HG03521 (cell line): Measurements from ENCODE around the gene ASNSD1.
"Not testable (repeated sequence)": the region's sequence is repeated elsewhere in the genome, so short reads cannot be mapped to it uniquely, and the experiment has no call there.

Source experiments
- ATAC-seq: cut with Tn5 transposase; IDR thresholded peaks from one replicate; pipeline ENCODE4 v1.9.1; 2021; ENCODE audit warnings: mild to moderate bottlenecking, moderate library complexity; ENCODE audit not compliant: unreplicated experiment

Gene ASNSD1

DNA sequence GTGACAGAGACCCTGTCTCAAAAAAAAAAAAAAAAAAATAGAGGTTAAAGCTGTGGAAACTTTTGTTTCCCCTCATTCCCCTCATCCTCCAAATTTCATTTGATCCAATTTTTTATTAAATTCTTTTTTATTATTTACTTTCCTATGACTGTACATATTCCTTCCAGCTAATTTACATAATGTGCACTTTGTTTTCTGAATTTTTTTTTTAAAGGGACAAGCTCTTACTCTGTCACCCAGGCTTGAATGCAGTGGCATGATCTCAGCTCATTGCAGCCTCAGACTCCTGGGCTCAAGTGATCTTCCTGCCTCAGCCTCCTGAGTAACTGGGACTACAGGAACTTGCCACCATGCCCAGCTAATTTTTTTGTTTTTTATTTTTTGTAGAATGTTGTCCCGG is 23.6 kb downstream of the ASNSD1 start:
- ATAC-seq = no peak

DNA sequence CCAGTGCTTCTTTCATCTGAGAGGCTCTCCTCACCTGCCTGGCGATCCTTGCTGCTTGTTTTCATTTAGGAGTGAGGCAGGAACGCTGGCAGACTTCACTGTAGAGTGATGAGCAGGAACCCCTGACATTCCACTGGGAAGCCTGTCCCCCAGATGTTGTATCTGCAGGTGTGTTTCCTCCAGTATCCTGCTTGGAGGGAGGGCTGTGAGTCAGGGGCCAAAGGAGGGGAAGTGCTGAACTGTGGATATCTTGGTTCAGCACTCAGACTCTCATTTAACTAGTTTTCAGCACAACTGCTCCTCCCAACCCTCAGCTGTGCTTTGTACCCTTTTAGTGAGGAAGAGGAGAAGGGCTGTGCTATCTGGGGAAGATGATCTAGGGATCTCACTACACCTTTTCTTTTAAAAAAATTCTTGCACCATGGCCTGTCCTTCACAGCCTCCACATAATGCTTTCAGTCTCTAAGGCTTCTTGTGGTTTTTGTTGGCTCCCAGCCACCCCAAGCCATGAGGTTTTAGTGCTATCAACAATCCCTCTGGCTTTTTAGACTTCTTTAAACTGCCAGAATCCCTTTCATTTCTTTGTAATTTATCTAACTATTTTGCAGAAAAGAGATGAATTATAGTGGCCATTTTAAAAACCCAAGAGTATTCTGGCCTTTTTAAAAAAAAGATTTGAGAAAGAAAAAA is 24.4 kb downstream of the ASNSD1 start:
- ATAC-seq = no peak

DNA sequence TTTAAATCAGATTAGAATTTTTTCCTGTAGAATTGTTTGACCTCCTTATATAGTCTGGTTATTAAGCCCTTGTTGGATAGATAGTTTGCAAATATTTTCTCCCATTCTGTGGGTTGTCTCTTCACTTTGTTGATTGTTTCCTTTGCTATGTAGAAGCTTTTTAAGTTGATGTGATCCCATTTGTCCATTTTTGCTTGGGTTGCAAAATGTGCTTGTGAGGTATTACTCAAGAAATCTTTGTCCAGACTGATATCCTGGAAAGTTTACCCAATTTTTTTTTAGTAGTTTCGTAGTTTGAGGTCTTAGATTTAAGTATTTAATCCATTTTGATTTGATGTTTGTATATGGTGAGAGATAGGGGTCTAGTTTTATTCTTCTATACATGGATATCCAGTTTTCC is 26.5 kb downstream of the ASNSD1 start:
- ATAC-seq = not testable (repeated sequence)

DNA sequence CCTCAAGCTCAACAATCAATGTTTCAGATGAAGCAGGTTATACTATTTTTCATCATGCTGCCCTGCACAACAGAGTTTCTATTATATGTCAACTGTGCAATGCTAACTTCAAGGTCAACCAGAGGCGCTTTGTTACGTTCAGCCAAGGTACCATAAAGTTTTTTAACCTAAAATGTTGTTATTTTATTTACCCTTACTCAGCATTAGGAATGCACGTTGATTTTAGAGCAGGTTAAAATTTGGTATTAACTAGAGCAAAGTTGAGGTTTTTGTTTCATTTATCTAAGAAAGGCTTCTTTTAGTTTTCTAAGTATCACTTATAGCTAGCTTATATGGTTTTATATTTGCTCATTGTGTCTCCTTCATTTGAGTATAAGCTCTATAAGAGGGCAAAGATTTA is 35.0 kb downstream of the ASNSD1 start:
- ATAC-seq = no peak

DNA sequence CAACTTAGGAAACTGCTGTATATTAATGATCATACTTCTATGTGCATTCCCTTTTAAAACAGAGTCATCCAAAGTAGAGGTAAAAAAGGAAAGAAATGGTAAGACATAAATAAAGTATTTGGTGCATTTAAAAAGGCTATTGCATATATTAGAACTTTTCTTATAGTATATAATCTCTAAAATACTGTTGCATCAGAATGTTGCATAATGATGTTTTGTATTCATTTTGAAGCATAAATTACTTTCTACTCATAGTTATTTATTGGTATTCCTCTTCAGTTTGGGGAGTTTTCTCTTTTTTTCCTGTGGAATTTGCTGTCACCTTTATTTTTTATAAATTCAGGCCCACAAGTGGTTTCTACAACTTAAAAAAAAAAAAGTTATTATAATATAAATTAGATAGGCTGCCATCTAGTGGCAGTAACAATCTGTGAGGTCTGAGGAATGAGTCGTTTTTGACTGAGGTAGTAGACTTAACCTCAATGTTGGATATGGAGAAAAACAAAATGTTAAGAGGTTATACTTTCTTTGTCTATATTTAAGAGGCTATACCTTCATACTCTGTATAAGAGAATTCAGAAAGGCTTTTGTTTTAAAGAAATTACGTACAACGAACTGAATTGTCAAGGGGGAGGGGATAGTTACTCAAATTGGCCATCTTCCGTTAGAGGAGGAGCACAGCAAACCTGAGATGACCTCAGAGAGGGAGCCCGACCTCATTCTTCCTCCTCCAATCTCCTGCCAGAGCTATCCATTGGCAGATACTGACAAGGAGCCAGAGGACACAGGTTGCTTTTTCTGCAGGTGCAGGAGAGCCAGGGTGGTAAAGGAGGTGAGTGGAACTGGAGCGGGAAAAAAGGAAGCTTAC is 37.0 kb downstream of the ASNSD1 start:
- no peak for ATAC-seq

DNA sequence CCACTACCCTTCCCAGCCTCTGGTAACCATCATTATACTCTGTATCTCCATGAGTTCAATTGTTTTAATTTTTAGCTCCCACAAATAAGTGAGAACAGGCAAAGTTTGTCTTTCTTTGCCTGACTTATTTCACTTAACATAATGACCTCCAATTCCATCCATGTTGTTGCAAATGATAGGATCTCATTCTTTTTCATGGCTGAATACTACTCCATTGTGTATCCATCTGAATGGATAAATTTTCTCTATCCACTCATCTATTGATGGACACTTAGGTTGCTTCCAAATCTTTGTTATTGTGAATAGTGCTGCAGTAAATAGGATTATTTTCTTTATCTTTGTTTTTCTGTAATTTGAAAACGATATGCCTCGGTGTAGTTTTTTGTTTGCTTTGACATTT is 39.4 kb downstream of the ASNSD1 start:
- no peak for ATAC-seq

DNA sequence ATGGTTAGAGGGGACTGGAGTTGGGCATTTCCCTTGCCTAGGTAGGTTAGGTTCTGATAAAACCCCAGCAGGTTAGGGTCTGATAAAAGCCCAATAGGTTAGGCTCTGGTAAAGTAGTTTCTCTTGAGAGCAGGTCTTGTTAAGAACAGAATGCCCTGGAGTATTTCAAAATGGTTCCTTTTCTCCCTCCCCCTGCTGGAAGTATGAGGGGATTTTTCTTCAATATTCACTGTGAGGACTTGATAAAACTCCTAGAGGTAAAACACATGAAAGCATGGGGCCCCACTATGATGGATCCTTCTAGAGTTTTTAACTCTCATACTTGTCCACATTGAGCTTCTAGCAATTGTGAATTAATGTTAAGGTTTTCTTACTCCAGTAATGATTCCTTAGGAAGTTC is 40.8 kb downstream of the ASNSD1 start:
- ATAC-seq = no peak

DNA sequence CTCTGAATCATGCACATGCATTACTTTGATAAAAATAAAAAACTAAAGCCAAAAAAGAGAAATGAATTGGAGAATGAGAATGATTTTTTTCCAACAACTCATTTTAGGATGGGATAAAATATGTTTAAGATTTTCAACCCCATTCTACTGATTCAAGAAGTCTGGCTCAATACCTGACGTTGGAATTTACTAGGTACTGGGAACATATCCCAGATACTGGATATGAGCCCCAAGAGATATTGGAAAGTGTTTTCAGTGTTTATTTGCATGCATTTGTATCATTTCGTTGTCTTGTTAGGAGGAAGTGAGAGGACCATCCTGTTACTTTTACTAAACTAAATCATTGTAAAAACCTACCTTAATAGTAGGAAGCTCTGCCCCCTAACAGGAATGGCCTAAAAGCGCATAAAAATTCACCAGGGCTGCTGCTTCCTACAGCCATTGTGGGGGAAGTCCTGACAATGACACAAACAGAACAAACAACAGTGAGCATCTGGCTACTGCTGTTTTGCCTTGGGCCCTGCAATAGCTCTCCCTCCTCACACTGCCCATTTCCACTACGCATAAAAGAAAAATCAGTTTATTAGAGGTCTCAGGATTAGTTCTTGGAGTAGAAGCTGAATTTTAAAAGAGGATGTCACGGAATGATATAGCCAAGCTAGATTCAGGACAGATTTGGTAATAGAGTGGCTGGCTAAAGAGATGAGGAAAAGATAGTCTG is 48.4 kb downstream of the ASNSD1 start:
- ATAC-seq = no peak

DNA sequence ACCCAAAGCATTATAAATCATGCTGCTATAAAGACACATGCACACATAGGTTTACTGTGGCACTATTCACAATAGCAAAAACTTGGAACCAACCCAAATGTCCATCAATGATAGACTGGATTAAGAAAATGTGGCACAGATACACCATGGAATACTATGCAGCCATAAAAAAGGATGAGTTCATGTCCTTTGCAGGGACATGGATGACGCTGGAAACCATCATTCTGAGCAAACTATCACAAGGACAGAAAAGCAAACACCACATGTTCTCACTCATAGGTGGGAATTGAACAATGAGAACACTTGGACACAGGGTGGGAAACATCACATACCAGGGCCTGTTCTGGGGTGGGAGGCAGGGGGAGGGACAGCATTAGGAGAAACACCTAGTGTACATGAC is 56.3 kb downstream of the ASNSD1 start:
- ATAC-seq = not testable (repeated sequence)

DNA sequence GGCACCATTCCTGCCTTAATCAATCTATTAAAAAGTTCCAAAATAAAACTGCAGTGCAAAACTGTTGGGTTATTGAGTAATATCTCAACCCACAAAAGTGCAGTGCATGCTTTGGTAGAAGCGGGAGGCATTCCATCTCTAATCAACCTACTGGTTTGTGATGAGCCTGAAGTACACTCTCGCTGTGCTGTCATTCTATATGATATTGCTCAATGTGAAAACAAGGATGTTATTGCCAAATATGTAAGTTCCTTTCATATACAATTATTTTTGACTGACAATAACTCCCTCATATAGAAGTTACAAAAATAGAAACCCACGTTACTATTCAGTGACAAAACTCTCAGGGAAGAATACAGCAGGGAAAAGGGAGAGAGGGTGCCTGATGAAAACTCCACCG is 58.3 kb downstream of the ASNSD1 start:
- no peak for ATAC-seq
